GM18498 (cell line): Measurements from ENCODE around the gene RPL23.
"Not testable (repeated sequence)": the region's sequence is repeated elsewhere in the genome, so short reads cannot be mapped to it uniquely, and the experiment has no call there.

Experiments used
- ATAC-seq: cut with Tn5 transposase; IDR thresholded peaks from one replicate; pipeline ENCODE4 v1.9.1; 2021; ENCODE audit warnings: mild to moderate bottlenecking, moderate library complexity; ENCODE audit not compliant: unreplicated experiment

RPL23 gene

DNA sequence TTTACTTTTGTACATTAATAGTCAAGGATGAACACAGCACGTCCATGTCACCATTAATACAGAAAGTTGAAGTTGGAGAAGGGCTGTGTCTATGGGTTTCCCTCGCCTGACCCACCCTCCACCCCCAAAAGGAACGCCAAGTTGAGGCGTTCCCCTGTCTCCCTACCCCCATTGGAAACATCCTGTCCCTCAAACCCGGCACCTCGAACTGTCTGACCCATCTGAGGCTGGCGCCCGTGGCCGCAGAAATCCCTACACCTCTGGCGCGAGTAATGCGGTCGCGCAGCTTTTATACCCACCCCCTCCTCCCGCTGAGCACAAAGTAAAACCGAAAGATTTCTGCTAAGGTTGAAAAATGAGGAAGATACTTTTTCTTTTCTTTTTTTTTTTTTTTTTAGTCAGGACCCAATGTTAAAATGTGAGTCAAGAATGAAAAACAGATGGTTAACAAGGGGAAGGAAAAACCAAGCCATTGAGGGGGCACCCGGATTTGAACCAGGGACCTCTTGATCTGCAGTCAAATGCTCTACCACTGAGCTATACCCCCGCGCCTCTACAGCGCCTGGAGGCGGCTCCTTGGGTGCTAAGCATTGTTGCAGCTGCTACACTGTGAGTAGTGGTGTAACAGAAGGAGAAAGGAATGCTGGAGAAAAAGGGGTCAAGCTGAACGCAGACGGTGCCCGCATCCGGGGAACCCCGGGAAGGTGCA is 15.4 kb upstream of the RPL23 start:
- peak; percentile 36 for ATAC-seq

DNA sequence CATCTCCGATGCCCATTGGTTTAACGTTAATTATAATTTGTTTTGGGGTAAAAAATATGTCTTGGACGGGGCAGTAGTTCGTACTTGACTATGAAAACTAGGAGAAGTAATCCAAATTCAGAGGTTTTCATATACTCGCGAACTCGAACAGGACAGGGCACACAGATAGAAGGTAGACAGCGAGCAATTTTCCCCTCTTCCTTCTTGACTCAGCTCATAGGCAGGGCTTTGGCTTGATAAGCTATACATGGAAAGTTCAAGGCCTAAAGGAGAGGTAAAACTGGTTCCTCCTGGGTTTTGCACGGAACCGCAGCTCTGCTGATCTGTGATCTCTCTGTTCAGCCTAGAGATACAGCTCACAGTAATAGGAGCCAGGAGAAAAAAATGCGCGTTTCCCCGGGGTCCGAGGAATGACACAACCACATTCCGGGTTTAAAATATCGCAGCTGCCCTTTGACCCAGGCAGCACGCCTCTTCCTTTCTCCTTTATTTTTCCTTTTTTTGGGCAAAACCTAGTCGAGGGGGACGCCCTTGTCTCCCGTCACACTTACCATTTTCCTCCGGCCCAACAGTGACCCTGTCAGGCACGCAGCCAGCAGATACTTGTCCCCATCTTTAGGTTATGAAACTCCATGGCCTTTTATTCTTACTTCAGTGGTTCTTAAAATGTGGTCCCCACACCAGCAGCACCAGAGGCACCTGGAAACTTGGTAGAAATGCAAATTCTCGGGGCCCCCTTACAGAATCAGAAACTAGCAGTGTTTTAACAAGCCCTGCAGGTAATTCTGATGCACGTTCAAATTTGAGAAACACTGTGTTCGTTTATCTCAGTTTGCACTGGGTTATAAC is 14.7 kb upstream of the RPL23 start:
- ATAC-seq, result no peak

- no peak for ATAC-seq
Observed at GRCh38 chr17:38867179-38867967, 13.9 kb upstream of the RPL23 start.

- no peak for ATAC-seq
Observed at GRCh38 chr17:38864636-38865398, 11.3 kb upstream of the RPL23 start.

DNA sequence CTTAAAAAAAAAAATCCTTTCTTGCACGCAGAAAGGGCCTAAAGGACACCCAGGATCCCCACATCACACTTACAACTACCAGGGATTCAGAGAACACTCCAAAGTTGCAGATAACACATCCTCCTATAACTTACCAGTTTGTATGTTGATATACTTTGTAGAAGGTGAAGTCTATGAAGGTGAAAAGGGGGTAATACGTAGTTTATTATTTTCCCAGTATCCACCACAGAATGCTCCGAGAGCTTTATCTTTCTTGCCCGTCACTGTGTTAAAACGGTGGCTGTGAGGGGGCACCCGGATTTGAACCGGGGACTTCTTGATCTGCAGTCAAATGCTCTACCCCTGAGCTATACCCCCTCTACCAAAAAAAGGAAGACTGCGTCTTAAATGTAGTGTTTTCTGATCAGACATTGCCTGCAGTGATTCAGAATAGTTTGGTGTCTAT is 7.9 kb upstream of the RPL23 start:
- ATAC-seq, result no peak

DNA sequence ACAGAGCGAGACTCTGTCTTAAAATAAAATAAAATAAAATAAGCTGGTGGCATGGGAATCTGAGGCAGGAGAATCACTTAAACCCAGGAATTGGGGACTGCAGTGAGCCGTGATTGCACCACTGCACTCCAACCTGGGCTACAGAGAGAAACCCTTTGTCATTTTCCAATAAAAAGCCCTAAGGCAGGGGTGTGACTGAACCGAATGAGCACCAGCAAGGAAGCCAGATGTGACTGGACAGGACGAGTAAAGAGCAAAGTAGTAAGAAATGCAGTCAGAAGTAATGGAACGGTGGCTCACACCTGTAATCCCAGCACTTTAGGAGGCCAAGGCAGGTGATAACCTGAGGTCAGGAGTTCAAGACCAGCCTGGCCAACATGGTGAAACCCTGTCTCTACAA is 3.8 kb upstream of the RPL23 start:
- no peak for ATAC-seq

- not testable (repeated sequence) for ATAC-seq
Observed at GRCh38 chr17:38855101-38855714, 1.7 kb upstream of the RPL23 start.

- peak; percentile 11 for ATAC-seq
Observed at GRCh38 chr17:38852771-38853291, 690 bp downstream of the RPL23 start.

GRCh38 chr17:38851434-38851833 is 2.1 kb downstream of the RPL23 start:
- ATAC-seq, result no peak

DNA sequence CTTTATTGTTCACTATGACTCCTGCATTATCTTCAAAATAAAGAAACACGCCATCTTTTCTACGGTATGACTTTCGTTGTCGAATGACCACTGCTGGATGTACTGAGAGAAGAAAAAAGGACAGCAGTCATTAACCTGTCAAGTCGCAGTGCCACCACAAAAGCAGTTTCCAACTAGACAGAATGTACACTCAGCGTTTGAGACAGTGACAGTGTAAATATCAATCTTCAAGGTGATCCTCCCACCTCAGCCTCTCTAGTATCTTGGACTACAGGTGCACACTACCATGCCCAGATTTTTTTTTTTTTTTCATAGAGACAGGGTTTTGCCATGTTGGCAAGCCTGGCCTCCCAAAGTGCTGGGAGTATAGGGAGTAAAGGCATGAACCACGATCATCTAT is 3.1 kb downstream of the RPL23 start:
- ATAC-seq, result no peak

GRCh38 chr17:38848939-38849605 is 4.4 kb downstream of the RPL23 start:
- ATAC-seq, result no peak

GRCh38 chr17:38848557-38848891 is 5.0 kb downstream of the RPL23 start:
- ATAC-seq, result no peak

- ATAC-seq, result no peak
Observed at GRCh38 chr17:38844261-38844757, 9.2 kb downstream of the RPL23 start.

DNA sequence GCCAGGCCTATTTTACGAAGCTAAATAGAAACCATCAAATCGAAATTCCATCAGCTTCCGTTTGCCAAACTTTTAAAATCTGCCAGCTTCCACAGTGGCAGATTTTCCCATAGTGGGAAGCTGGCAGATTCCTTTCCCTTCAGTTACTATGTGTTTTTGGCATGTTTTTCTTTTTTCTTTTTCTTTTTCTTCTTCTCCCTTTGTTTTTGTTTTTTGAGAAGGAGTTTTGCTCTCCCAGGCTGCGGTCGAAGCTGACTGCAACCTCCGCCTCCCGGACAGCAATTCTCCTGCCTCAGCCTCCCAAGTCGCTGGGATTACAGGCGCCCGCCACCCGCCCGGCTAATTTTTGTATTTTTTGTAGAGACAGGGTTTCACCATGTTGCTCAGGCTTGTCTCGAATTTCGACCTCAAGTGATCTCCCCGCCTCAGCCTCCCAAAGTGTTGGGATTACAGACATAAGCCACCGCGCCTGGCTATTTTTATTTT is 27.7 kb downstream of the RPL23 start:
- ATAC-seq, result no peak

GRCh38 chr17:38824899-38825761 is 28.4 kb downstream of the RPL23 start, which contains the start of gene CWC25:
Gene CWC25 (minus strand): TSS chr17:38825321. CDS start chr17:38825183, 138 bp downstream.
- peak; percentile 79 for ATAC-seq

DNA sequence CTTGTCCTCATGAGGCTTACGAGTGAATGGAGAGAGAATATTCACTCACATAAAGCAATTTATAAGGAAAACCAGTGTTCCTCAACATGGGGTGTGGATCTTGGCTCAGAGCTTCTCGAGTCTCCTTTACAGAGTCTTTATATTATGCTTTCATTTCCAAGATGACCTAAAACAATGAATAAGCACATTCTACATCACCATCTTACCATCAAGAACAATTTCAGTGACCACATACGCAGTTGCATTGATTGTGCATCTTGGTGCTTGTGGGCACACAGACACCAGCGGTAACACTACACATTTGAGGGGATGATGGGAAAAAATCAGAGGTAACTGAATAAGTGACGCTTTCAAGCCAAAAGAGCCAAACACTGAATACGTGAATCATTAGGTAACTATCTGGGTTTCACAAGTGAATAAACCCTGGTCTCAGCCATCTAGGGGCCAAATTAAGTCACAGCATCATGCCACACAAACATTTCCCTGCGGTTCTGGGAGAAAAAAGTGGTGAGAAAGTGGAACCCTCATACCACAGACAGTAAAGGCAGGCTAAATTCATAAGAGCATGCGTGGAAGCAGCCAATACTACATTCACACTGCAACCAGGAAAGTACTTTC is 37.8 kb downstream of the RPL23 start:
- no peak for ATAC-seq

GRCh38 chr17:38809828-38810227 is 43.7 kb downstream of the RPL23 start:
- ATAC-seq, result no peak
